ENCODE measurements around the gene HAGH. TPM values are rescaled to one million over a fixed set of nuclear protein-coding genes. Genes with fewer than 3 reads are reported as not detected.
A peak's percentile ranks its signal among the peaks of the same experiment; 100 is the strongest.

The HAGH gene
- total RNA-seq, 2 experiments from 2014 or later = 51.3 to 51.8 TPM

DNA sequence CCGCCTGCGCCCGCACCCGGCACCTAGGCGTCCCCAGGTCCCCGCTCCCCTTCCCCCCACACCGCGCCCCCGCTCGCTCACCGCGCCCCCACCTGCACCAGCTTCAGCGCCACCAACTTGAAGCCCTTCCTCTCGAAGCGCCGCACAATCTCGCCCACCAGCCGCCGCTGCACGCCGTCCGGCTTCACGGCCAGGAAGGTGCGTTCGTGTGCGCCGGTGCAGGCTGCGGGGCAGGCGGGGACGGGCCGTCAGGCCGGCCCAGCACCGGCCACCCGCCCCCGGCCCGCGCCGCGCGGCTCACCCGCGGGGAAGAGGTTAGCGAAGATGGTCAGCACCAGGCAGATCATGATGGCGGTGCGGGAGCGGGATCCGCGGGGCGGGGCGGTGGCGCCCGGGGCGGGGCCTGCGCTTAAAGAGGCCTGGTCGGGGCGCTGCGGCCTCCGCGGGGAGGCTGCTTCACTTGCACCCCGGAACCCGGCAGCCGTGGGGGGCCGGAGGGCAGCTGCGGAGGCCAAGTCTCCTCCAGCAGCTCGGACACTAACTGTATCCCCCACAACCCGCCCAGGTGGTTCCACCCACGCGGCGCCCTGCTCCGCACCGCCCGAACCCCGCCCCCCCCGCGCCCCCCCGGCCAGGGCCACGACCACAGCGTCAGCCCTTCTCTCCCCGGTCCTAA lies 55.3 kb downstream of the HAGH start, which contains the start of gene NME3:
Gene NME3 (minus strand): TSS at position 356 of the 676 bp plus-strand sequence. CDS start 9 bp downstream, at position 347.
- POLR2A ChIA-PET = interaction anchor here (0.8 to 7.2 kb wide), 7 partner anchors 11 to 439 kb away, joined by 3 to 101 read pairs (median 4); partner anchors contain the start of genes HAGH, MAPK8IP3, NUBP2 and SPSB3
- Mint-ChIP-seq H3K4me3 (peak within 1 kb of the TSS; percentile 98), H3K27me3 (no peaks in the 10 kb centered on the region), H3K27ac (peak within 1 kb of the TSS; percentile 97), H3K36me3 (ENCODE audit: low read depth) (peaks cover 18% of the 10 kb centered on the region), H3K9me3 (no peaks in the 10 kb centered on the region), H3K4me1 (peaks cover 14% of the 10 kb centered on the region)
- peak; percentile 83 for DNase-seq
- CTCF ChIA-PET = interaction anchor here (2.2 to 2.6 kb wide), 2 partner anchors 11 to 65 kb away, joined by 12 to 16 read pairs; partner anchors contain the start of genes MAPK8IP3, NUBP2 and SPSB3

DNA sequence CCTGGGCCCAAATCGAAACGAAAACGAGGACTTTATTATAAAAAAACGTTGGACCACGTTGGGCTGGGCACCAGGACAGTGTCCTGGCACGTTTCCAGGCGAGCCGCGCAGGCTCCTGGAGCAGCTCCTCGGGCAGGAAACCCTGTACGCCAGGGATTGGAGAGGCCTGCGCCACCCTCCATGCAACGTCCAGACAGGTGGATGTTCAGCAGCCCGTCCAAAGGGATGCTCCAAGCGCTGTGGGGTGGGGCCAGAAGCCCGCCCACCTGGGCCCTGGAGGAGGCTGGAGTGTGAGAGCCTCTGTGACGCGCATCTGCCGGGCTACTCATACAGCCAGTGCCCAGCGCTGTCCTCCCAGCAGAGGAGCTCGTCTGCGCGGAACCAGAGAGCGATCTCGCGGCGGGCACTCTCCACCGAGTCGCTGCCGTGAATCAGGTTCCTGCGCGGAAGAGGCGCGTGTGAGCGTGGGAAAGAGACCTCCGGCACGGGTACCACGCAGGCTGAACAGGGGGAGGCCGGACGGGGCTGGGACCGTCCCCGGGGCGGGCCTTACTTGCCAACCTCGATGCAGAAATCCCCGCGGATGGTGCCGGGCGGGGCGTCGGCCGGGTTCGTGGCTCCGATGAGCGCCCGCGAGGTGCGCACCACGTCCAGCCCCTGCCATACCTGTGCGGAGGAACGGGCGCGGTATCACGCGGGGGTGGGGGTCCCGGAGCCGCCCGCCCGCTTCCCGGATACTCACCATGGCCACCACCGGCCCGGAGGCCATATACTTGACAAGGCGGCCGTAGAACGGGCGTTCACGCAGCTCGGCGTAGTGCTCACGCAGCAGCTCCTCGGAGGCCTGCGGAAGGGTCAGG lies 56.1 kb downstream of the HAGH start:
- Mint-ChIP-seq H3K27ac (peak overlapping the region; percentile 79), H3K4me3 (peak overlapping the region; percentile 98), H3K9me3 (no peaks in the 10 kb centered on the region), H3K27me3 (no peaks in the 10 kb centered on the region), H3K36me3 (ENCODE audit: low read depth) (peaks cover 18% of the 10 kb centered on the region), H3K4me1 (peaks cover 14% of the 10 kb centered on the region)
- ChIA-PET POLR2A (interaction anchor here (2.2 to 7.2 kb wide), 3 partner anchors 13 to 384 kb away, joined by 4 to 101 read pairs (median 46); partner anchors contain the start of genes MAPK8IP3, NUBP2 and SPSB3), CTCF (interaction anchor here (2.6 kb wide), 1 partner anchor 12 kb away, joined by 16 read pairs; the partner anchor contains the start of genes NUBP2 and SPSB3)
- DNase-seq = peak; percentile 42

DNA sequence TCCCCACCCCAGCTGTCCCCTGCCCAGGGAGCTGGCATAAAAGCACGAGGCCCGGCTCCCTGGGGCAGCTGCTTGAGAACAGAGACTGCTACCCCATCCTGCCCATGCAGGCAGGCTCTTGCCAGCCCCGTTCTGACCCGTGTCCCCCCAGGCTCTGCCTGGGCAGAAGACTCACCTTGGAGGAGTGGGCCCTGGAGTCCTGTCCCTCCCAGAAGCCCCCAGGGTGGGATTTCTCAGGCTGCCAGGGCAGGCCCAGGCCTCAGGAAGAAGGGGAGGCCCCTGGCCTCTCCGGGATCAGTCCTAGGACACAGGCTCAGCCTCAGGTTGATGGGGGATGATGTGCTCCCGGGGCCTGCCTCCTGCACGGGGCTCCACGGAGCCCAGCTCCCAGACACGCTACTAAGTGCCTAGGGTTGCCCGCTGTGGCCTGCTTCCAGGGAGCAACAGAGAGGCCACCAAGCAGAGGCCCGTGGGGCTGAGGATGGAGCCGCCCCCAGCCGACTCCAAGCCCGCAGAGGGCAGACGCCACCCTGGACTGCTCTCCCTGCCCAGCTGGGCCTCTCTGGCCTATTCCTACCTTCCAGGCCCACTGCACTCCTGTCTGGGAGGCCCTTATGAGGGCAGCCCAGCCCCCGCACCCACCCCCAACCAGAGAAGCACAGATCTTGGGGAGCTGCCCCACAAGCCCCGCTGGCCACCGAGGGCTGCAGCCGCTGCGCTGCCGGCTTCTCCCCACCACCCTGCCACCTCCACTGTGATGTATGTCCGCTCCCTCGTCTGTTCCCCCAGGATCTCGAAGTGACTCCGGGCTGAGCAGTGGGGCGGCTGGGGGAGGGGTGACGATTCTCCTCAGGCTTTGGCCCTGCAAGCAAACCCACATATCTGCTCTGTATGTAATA lies 57.0 kb downstream of the HAGH start:
- ChIA-PET CTCF (no interaction called here), POLR2A (interaction anchor here (5.7 to 7.2 kb wide), 2 partner anchors 14 to 63 kb away, joined by 46 to 101 read pairs; partner anchors contain the start of genes MAPK8IP3, NUBP2 and SPSB3)
- Mint-ChIP-seq H3K4me1 (peaks cover 11% of the 10 kb centered on the region), H3K27me3 (no peaks in the 10 kb centered on the region), H3K27ac (peak overlapping the region; percentile 79), H3K36me3 (ENCODE audit: low read depth) (peaks cover 18% of the 10 kb centered on the region), H3K4me3 (peak overlapping the region; percentile 98), H3K9me3 (no peaks in the 10 kb centered on the region)
- no peak for DNase-seq

- no peak for DNase-seq
- Mint-ChIP-seq H3K27me3 (no peaks in the 10 kb centered on the region), H3K36me3 (ENCODE audit: low read depth) (peaks cover 18% of the 10 kb centered on the region), H3K4me3 (no peak overlapping the region), H3K27ac (no peak overlapping the region), H3K4me1 (peaks cover 9% of the 10 kb centered on the region), H3K9me3 (no peaks in the 10 kb centered on the region)
- CTCF ChIA-PET = interaction anchor here (0.5 kb wide), 1 partner anchor 47 kb away, joined by 3 read pairs; no protein-coding TSS in a partner anchor
- POLR2A ChIA-PET = interaction anchor here (5.7 to 7.2 kb wide), 2 partner anchors 14 to 62 kb away, joined by 46 to 101 read pairs; partner anchors contain the start of genes MAPK8IP3, NUBP2 and SPSB3
These were observed 57.7 kb downstream of the HAGH start for GRCh38 chr16:1768767-1769401.

GRCh38 chr16:1768061-1768766 lies 58.4 kb downstream of the HAGH start:
- H3K4me3 Mint-ChIP-seq = no peak overlapping the region
- no peak for DNase-seq
- peaks cover 18% of the 10 kb centered on the region for H3K36me3 Mint-ChIP-seq (ENCODE audit: low read depth)
- H3K4me1 Mint-ChIP-seq = peaks cover 8% of the 10 kb centered on the region
- no peaks in the 10 kb centered on the region for H3K27me3 Mint-ChIP-seq
- no peak overlapping the region for H3K27ac Mint-ChIP-seq
- H3K9me3 Mint-ChIP-seq = no peaks in the 10 kb centered on the region
- POLR2A ChIA-PET = interaction anchor here (0.8 to 7.2 kb wide), 2 partner anchors 14 to 15 kb away, joined by 4 to 101 read pairs; partner anchors contain the start of genes NUBP2 and SPSB3
- CTCF ChIA-PET = interaction anchor here (0.5 kb wide), 1 partner anchor 47 kb away, joined by 3 read pairs; no protein-coding TSS in a partner anchor

GRCh38 chr16:1767116-1767994 lies 59.3 kb downstream of the HAGH start:
- Mint-ChIP-seq H3K4me1 (peaks cover 8% of the 10 kb centered on the region), H3K36me3 (ENCODE audit: low read depth) (peaks cover 17% of the 10 kb centered on the region), H3K27me3 (no peaks in the 10 kb centered on the region), H3K4me3 (no peak overlapping the region), H3K9me3 (no peaks in the 10 kb centered on the region), H3K27ac (no peak overlapping the region)
- CTCF ChIA-PET = no interaction called here
- no peak for DNase-seq
- POLR2A ChIA-PET = interaction anchor here (0.8 kb wide), 1 partner anchor 15 kb away, joined by 4 read pairs; the partner anchor contains the start of genes NUBP2 and SPSB3

- H3K27ac Mint-ChIP-seq = no peak overlapping the region
- no peaks in the 10 kb centered on the region for H3K9me3 Mint-ChIP-seq
- peaks cover 4% of the 10 kb centered on the region for H3K4me1 Mint-ChIP-seq
- no peak overlapping the region for H3K4me3 Mint-ChIP-seq
- POLR2A ChIA-PET = no interaction called here
- peaks cover 10% of the 10 kb centered on the region for H3K36me3 Mint-ChIP-seq (ENCODE audit: low read depth)
- H3K27me3 Mint-ChIP-seq = no peaks in the 10 kb centered on the region
- CTCF ChIA-PET = no interaction called here
- DNase-seq = no peak
These were observed 59.9 kb downstream of the HAGH start for GRCh38 chr16:1766701-1767100.

DNA sequence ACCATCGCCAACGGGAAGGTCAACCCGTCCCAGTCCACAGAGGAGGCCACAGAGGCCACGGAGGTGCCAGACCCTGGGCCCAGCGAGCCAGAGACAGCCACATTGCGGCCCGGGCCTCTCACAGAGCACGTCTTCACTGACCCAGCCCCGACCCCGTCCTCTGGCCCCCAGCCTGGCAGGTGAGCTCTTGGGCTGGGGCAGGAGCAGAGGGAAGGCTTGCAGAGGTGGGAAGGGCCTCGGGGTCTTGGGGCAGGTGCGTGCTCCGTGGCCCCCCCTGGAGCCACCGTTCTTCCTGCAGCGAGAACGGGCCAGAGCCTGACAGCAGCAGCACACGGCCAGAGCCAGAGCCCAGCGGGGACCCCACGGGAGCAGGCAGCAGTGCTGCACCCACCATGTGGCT lies 60.4 kb downstream of the HAGH start:
- POLR2A ChIA-PET = interaction anchor here (1.0 to 1.7 kb wide), 2 partner anchors 88 to 155 kb away, joined by 3 to 4 read pairs; partner anchors contain the start of genes IFT140 and JPT2
- CTCF ChIA-PET = no interaction called here
- Mint-ChIP-seq H3K36me3 (ENCODE audit: low read depth) (peaks cover 14% of the 10 kb centered on the region), H3K27ac (no peak overlapping the region), H3K4me1 (peaks cover 4% of the 10 kb centered on the region), H3K27me3 (no peaks in the 10 kb centered on the region), H3K4me3 (no peak overlapping the region), H3K9me3 (no peaks in the 10 kb centered on the region)
- DNase-seq = no peak

- no peak for DNase-seq
- Mint-ChIP-seq H3K4me1 (peaks cover 4% of the 10 kb centered on the region), H3K27me3 (no peaks in the 10 kb centered on the region), H3K4me3 (no peak overlapping the region), H3K9me3 (no peaks in the 10 kb centered on the region), H3K36me3 (ENCODE audit: low read depth) (peaks cover 17% of the 10 kb centered on the region), H3K27ac (no peak overlapping the region)
- CTCF ChIA-PET = no interaction called here
- POLR2A ChIA-PET = interaction anchor here (0.9 to 1.7 kb wide), 6 partner anchors 8 to 154 kb away, joined by 3 to 8 read pairs (median 4); partner anchors contain the start of genes IFT140, JPT2, NUBP2 and SPSB3
These were observed 60.8 kb downstream of the HAGH start for GRCh38 chr16:1765826-1766225.

GRCh38 chr16:1764971-1765370 lies 61.7 kb downstream of the HAGH start:
- Mint-ChIP-seq H3K4me1 (peaks cover 1% of the 10 kb centered on the region), H3K27me3 (no peaks in the 10 kb centered on the region), H3K9me3 (no peaks in the 10 kb centered on the region), H3K27ac (no peak overlapping the region), H3K4me3 (no peak overlapping the region), H3K36me3 (ENCODE audit: low read depth) (peaks cover 14% of the 10 kb centered on the region)
- DNase-seq = no peak
- ChIA-PET POLR2A (interaction anchor here (0.9 to 1.7 kb wide), 6 partner anchors 8 to 154 kb away, joined by 3 to 8 read pairs (median 4); partner anchors contain the start of genes IFT140, JPT2, NUBP2 and SPSB3), CTCF (interaction anchor here (0.7 kb wide), 1 partner anchor 57 kb away, joined by 3 read pairs; no protein-coding TSS in a partner anchor)

Measured in activated CD4-positive, alpha-beta memory T cell treated with anti-CD3 and anti-CD28 coated beads, Interleukin-2, amount 10 ng/mL, durations not matched to agents 7 days and 5 days (primary cell).